Thymus (tissue), 11 donors: ENCODE measurements around the gene MYO18A. TPM values are rescaled to one million over a fixed set of nuclear protein-coding genes. Genes with fewer than 3 reads are reported as not detected.

Source experiments
- DNase-seq, 9 donors: peaks; one replicate each; pipeline ENCODE4 v3.0.0-alpha.2; 2013; ENCODE audit warnings: low spot score in 9 of 9, low read depth in 6 of 9, missing footprints in 1 of 9
- H3K27ac ChIP-seq, 2 donors: one replicate each; pipeline ENCODE4 v1.5.1; 2013; ENCODE audit warnings: control low read depth in 1 of 2, low read depth in 1 of 2, low read length in 1 of 2, mild to moderate bottlenecking in 1 of 2, moderate library complexity in 1 of 2
- H3K27me3 ChIP-seq, 2 donors: one replicate each; pipeline ENCODE4 v1.5.1; 2013; ENCODE audit warnings: low read length in 1 of 2; ENCODE audit not compliant: control insufficient read depth in 2 of 2, insufficient read depth in 1 of 2
- H3K36me3 ChIP-seq, 2 donors: one replicate each; pipeline ENCODE4 v1.5.1; 2013; ENCODE audit warnings: low read length in 1 of 2, mild to moderate bottlenecking in 1 of 2, moderate library complexity in 1 of 2; ENCODE audit not compliant: control insufficient read depth in 2 of 2, insufficient read depth in 2 of 2
- H3K4me1 ChIP-seq, 2 donors: one replicate each; pipeline ENCODE4 v1.5.1; 2013; ENCODE audit warnings: low read length in 2 of 2; ENCODE audit not compliant: control insufficient read depth in 2 of 2, insufficient read depth in 2 of 2
- H3K4me3 ChIP-seq, 2 donors: one replicate each; pipeline ENCODE4 v1.5.1; 2013; ENCODE audit warnings: low read length in 2 of 2, control low read depth in 1 of 2, mild to moderate bottlenecking in 1 of 2
- H3K9me3 ChIP-seq, 2 donors: one replicate each; pipeline ENCODE4 v1.5.1; 2013; ENCODE audit warnings: low read length in 1 of 2, mild to moderate bottlenecking in 1 of 2; ENCODE audit not compliant: control insufficient read depth in 2 of 2, insufficient read depth in 1 of 2
- WGBS: extraction: QIAGEN DNeasy Blood & Tissue Kit; methylation state at CpG from one replicate; pipeline ENCODE4 v1.1.7; 2013; 5-methylcytosine and 5-hydroxymethylcytosine counted together
- polyA plus RNA-seq: library from polyadenylated mRNA; stranded (reverse); fragments of 200-250 nt; gene quantifications from one replicate; pipeline ENCODE4 v1.2.3, GENCODE V29; 2013
- total RNA-seq: library from RNA; stranded (reverse); fragments of 120-200 nt; gene quantifications from one replicate; pipeline ENCODE4 v1.2.4, GENCODE V29; 2013
- donor health status: healthy.

The MYO18A gene
- total and polyA plus RNA-seq, 2 donors: 31.1 to 52.8 TPM

GRCh38 chr17:29109477-29110371 is 70.5 kb downstream of the MYO18A start:
- Histone ChIP-seq H3K36me3 (peaks cover 94 to 97% of the 10 kb centered on the region in 2 donors), H3K27ac (no peak overlapping the region), H3K9me3 (no peaks in the 10 kb centered on the region), H3K4me1 (no peaks in the 10 kb centered on the region), H3K4me3 (no peak overlapping the region), H3K27me3 (no peaks in the 10 kb centered on the region)
- DNase-seq: no peak
- WGBS: 98% methylated on average over 32 of the region's 32 CpGs

- Histone ChIP-seq H3K4me1 (no peaks in the 10 kb centered on the region), H3K36me3 (peaks cover 92 to 97% of the 10 kb centered on the region in 2 donors), H3K9me3 (no peaks in the 10 kb centered on the region), H3K4me3 (no peak overlapping the region), H3K27ac (no peak overlapping the region), H3K27me3 (no peaks in the 10 kb centered on the region)
- WGBS: 98% methylated on average over 10 of the region's 10 CpGs
- no peak for DNase-seq
Observed at GRCh38 chr17:29108823-29109476, 71.2 kb downstream of the MYO18A start.

- H3K9me3 ChIP-seq: no peaks in the 10 kb centered on the region
- H3K27me3 ChIP-seq: no peaks in the 10 kb centered on the region
- no peak overlapping the region for H3K4me3 ChIP-seq
- no peak for DNase-seq
- no peak overlapping the region for H3K27ac ChIP-seq
- H3K36me3 ChIP-seq: peaks cover 92 to 97% of the 10 kb centered on the region in 2 donors
- no peaks in the 10 kb centered on the region for H3K4me1 ChIP-seq
- WGBS: 96% methylated on average over 11 of the region's 11 CpGs
Observed at GRCh38 chr17:29107933-29108822, 72.0 kb downstream of the MYO18A start.

- Histone ChIP-seq H3K27me3 (no peaks in the 10 kb centered on the region), H3K27ac (no peak overlapping the region), H3K4me1 (no peaks in the 10 kb centered on the region), H3K4me3 (no peak overlapping the region), H3K36me3 (peaks cover 92 to 97% of the 10 kb centered on the region in 2 donors), H3K9me3 (no peaks in the 10 kb centered on the region)
- DNase-seq: no peak
- WGBS: 95% methylated on average over 9 of the region's 9 CpGs
Observed at GRCh38 chr17:29107084-29107483, 73.1 kb downstream of the MYO18A start.

- Histone ChIP-seq H3K9me3 (no peaks in the 10 kb centered on the region), H3K4me3 (no peak overlapping the region), H3K36me3 (peaks cover 87 to 89% of the 10 kb centered on the region in 2 donors), H3K27ac (no peak overlapping the region), H3K27me3 (no peaks in the 10 kb centered on the region), H3K4me1 (no peaks in the 10 kb centered on the region)
- no peak for DNase-seq
- WGBS: 99% methylated on average over 4 of the region's 4 CpGs
Observed at GRCh38 chr17:29103341-29103740, 76.9 kb downstream of the MYO18A start.

GRCh38 chr17:29102741-29103181 is 77.4 kb downstream of the MYO18A start:
- Histone ChIP-seq H3K4me3 (no peak overlapping the region), H3K27ac (no peak overlapping the region), H3K4me1 (no peaks in the 10 kb centered on the region), H3K36me3 (peaks cover 87 to 89% of the 10 kb centered on the region in 2 donors), H3K27me3 (no peaks in the 10 kb centered on the region), H3K9me3 (no peaks in the 10 kb centered on the region)
- no peak for DNase-seq
- 98% methylated on average over 11 of the region's 11 CpGs for WGBS

- Histone ChIP-seq H3K27me3 (no peaks in the 10 kb centered on the region), H3K36me3 (peaks cover 86 to 90% of the 10 kb centered on the region in 2 donors), H3K4me1 (no peaks in the 10 kb centered on the region), H3K4me3 (no peak overlapping the region), H3K27ac (no peak overlapping the region), H3K9me3 (no peaks in the 10 kb centered on the region)
- no peak for DNase-seq
- 97% methylated on average over 3 of the region's 3 CpGs for WGBS
Observed at GRCh38 chr17:29102046-29102445, 78.2 kb downstream of the MYO18A start.

- no peaks in the 10 kb centered on the region for H3K27me3 ChIP-seq
- no peak for DNase-seq
- peaks cover 84 to 88% of the 10 kb centered on the region in 2 donors for H3K36me3 ChIP-seq
- H3K4me1 ChIP-seq: no peaks in the 10 kb centered on the region
- no peak overlapping the region for H3K4me3 ChIP-seq
- no peaks in the 10 kb centered on the region for H3K9me3 ChIP-seq
- no peak overlapping the region for H3K27ac ChIP-seq
- WGBS: 96% methylated on average over 8 of the region's 8 CpGs
Observed at GRCh38 chr17:29100296-29100695, 79.9 kb downstream of the MYO18A start.
